Panc1 (cell line): ENCODE measurements around the gene CD44. TPM values are rescaled to one million over a fixed set of nuclear protein-coding genes. Genes with fewer than 3 reads are reported as not detected.

ENCODE experiments used
- ATAC-seq: fragments of 200-7000 bp; cut with Tn5 transposase; 2 replicates; pipeline ENCODE4 v1.9.1; 2020; ENCODE audit warnings: mild to moderate bottlenecking, moderate library complexity
- BruUV-seq: library from RNA; stranded (reverse); fragments of 400-500 nt; replicated peaks from 2 replicates; lab custom pipeline; 2021; lab: Mats Ljungman, UMichigan
- CTCF ChIA-PET: fragments of 300-600 bp; sonication (Branson Sonifier 250); formaldehyde crosslinking; loops from one replicate; lab custom pipeline; 2022; ENCODE audit warnings: antibody characterized with exemption; lab: Charles Lee
- POLR2A ChIA-PET: fragments of 300-600 bp; sonication (Branson Sonifier 250); formaldehyde crosslinking; loops from one replicate; lab custom pipeline; 2022; ENCODE audit warnings: antibody characterized with exemption; lab: Charles Lee
- DNase-seq: peaks from one replicate; pipeline ENCODE4 v3.0.0-alpha.2; 2010; ENCODE audit warnings: low read depth, low spot score
- H3K27ac ChIP-seq: 2 replicates; pipeline ENCODE4 v1.5.1; 2011; ENCODE audit warnings: mild to moderate bottlenecking, low read length, inconsistent platforms
- H3K27me3 ChIP-seq: fragments of 200-500 bp; sonication (Bioruptor generic); 2 replicates; pipeline ENCODE4 v1.6.0; 2014; ENCODE audit warnings: low read length, inconsistent platforms; ENCODE audit not compliant: control insufficient read depth, insufficient read depth
- H3K36me3 ChIP-seq: fragments of 200-500 bp; sonication (Bioruptor generic); 2 replicates; pipeline ENCODE4 v1.5.1; 2014; ENCODE audit warnings: inconsistent platforms, mild to moderate bottlenecking, low read length, moderate library complexity; ENCODE audit not compliant: control insufficient read depth, insufficient read depth
- H3K4me1 ChIP-seq: 2 replicates; pipeline ENCODE4 v1.5.1; 2011; ENCODE audit warnings: inconsistent platforms, mild to moderate bottlenecking, low read length, moderate library complexity; ENCODE audit not compliant: control insufficient read depth, insufficient read depth
- H3K4me3 ChIP-seq, 2 experiments: 2 replicates each; pipeline ENCODE4 v1.5.1; 2011 to 2012; ENCODE audit warnings: low read depth in 2 of 2, low read length in 2 of 2, mild to moderate bottlenecking in 2 of 2, inconsistent platforms in 1 of 2, moderate library complexity in 1 of 2
- H3K9me3 ChIP-seq: fragments of 200-500 bp; sonication (Bioruptor generic); 2 replicates; pipeline ENCODE4 v1.5.1; 2014; ENCODE audit warnings: low read depth, mild to moderate bottlenecking, inconsistent platforms, low read length, moderate library complexity; ENCODE audit not compliant: control insufficient read depth, insufficient read depth
- POLR2AphosphoS5 ChIP-seq: IDR thresholded peaks from 2 replicates; pipeline ENCODE4 v1.6.1; 2012; ENCODE audit warnings: mild to moderate bottlenecking, low read depth, low read length, moderate library complexity
- SIN3A ChIP-seq: IDR thresholded peaks from 2 replicates; pipeline ENCODE4 v1.6.1; 2012; ENCODE audit warnings: low read depth, mild to moderate bottlenecking, low read length, moderate library complexity, borderline replicate concordance; ENCODE audit not compliant: insufficient read depth
- TCF7L2 ChIP-seq: IDR thresholded peaks from 2 replicates; pipeline ENCODE4 v1.6.1; 2011; ENCODE audit warnings: mild to moderate bottlenecking, low read depth, low read length, inconsistent platforms
- in situ Hi-C: cut with HindIII; loops from 2 replicates; pipeline ENCODE4 v1.10.0; 2016; ENCODE audit warnings: low sequenced_read_pairs, low pct_unique_long_range_greater_than_20kb
- intact Hi-C: fragments of 100-400 bp; cut with micrococcal nuclease; formaldehyde crosslinking; loops from one replicate; pipeline ENCODE4 v1.10.0; 2022; ENCODE audit not compliant: unreplicated experiment
- total RNA-seq: library from RNA; stranded (reverse); gene quantifications from one replicate; pipeline ENCODE4 v1.2.1, GENCODE V29; 2021; ENCODE audit not compliant: unreplicated experiment
- TF ChIP-seq, protein P1 (sequence below): fragments of 450-650 bp; IDR thresholded peaks from 2 replicates; pipeline ENCODE4 v1.5.1; 2017; ENCODE audit warnings: mild to moderate bottlenecking
- TF ChIP-seq, protein P2 (sequence below), 2 experiments: IDR thresholded peaks; 2 replicates each; pipeline ENCODE4 v1.6.1; 2011 to 2012; ENCODE audit warnings: low read depth in 2 of 2, control low read depth in 1 of 2, low read length in 1 of 2, mild to moderate bottlenecking in 1 of 2, moderate library complexity in 1 of 2; ENCODE audit not compliant: insufficient read depth in 1 of 2

The CD44 gene
- total RNA-seq, 1 experiment from 2014 or later: 1,819 TPM

DNA sequence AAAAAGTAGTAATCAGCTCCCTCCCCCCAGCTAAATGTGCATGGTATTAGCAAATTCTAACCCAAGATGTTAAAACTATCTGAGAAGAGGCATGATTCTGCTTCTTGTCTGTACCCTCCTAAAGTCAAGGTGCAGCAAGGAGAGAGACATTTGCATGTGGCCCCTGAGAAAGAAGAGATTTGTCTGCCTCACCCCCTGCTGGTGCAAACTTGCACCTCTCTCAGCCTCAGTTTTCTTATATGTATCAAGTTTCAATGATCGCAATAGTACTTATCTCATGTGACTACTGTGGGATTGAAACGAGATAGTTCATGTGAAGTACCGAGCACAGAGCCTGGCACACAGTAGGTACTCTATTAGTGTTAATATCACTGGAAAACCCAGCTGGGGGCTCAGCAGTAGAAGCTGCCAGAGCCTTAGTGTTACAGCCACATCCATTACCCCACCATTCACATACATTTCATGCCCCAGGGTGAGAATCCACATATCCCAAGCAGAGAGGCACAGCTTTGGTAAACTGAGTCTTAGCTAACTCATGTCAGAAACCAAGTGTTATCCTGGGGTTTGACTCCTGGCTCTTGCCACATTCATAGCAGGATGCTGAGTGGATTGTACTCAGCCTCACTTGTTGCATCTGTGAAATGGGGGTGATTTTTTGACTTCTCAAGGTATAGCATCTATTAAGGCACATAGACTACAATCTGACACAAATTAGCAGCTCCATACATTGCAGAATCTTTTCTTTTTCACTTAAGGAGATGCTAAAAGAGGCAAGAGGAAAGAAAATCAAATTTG is 24.9 kb downstream of the CD44 start:
- Histone ChIP-seq H3K27ac (peak overlapping the region; percentile 99), H3K4me1 (peaks cover 100% of the 10 kb centered on the region), H3K4me3 (no peak overlapping the region; a peak in 1 of 4 replicates), H3K36me3 (peaks cover 7% of the 10 kb centered on the region; the same call in 1 of the 2 replicates), H3K27me3 (no peaks in the 10 kb centered on the region), H3K9me3 (no peaks in the 10 kb centered on the region)
- in situ Hi-C loops: no loop called here
- no peak for DNase-seq
- ChIA-PET CTCF (interaction anchor here (0.7 to 1.1 kb wide), 2 partner anchors 204 to 237 kb away, joined by 4 to 5 read pairs; no protein-coding TSS in a partner anchor), POLR2A (interaction anchor here (0.7 kb wide), 1 partner anchor 123 kb away, joined by 3 read pairs; no protein-coding TSS in a partner anchor)
- no TSS peak for BruUV-seq
- intact Hi-C loops: no loop called here
- ATAC-seq: no peak
- TF ChIP-seq TCF7L2: no peak
- no peak for TF ChIP-seq SIN3A
- TF ChIP-seq, protein P1, sequence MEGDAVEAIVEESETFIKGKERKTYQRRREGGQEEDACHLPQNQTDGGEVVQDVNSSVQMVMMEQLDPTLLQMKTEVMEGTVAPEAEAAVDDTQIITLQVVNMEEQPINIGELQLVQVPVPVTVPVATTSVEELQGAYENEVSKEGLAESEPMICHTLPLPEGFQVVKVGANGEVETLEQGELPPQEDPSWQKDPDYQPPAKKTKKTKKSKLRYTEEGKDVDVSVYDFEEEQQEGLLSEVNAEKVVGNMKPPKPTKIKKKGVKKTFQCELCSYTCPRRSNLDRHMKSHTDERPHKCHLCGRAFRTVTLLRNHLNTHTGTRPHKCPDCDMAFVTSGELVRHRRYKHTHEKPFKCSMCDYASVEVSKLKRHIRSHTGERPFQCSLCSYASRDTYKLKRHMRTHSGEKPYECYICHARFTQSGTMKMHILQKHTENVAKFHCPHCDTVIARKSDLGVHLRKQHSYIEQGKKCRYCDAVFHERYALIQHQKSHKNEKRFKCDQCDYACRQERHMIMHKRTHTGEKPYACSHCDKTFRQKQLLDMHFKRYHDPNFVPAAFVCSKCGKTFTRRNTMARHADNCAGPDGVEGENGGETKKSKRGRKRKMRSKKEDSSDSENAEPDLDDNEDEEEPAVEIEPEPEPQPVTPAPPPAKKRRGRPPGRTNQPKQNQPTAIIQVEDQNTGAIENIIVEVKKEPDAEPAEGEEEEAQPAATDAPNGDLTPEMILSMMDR: peak; percentile 59
- peak; percentile 33 for TF ChIP-seq POLR2AphosphoS5
- TF ChIP-seq, protein P2, sequence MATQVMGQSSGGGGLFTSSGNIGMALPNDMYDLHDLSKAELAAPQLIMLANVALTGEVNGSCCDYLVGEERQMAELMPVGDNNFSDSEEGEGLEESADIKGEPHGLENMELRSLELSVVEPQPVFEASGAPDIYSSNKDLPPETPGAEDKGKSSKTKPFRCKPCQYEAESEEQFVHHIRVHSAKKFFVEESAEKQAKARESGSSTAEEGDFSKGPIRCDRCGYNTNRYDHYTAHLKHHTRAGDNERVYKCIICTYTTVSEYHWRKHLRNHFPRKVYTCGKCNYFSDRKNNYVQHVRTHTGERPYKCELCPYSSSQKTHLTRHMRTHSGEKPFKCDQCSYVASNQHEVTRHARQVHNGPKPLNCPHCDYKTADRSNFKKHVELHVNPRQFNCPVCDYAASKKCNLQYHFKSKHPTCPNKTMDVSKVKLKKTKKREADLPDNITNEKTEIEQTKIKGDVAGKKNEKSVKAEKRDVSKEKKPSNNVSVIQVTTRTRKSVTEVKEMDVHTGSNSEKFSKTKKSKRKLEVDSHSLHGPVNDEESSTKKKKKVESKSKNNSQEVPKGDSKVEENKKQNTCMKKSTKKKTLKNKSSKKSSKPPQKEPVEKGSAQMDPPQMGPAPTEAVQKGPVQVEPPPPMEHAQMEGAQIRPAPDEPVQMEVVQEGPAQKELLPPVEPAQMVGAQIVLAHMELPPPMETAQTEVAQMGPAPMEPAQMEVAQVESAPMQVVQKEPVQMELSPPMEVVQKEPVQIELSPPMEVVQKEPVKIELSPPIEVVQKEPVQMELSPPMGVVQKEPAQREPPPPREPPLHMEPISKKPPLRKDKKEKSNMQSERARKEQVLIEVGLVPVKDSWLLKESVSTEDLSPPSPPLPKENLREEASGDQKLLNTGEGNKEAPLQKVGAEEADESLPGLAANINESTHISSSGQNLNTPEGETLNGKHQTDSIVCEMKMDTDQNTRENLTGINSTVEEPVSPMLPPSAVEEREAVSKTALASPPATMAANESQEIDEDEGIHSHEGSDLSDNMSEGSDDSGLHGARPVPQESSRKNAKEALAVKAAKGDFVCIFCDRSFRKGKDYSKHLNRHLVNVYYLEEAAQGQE (IDR thresholded peaks at IDR 0.05; ENCODE audit: insufficient read depth in 1 of 2, low read depth in 2 of 2, low read length in 1 of 2): no peak

DNA sequence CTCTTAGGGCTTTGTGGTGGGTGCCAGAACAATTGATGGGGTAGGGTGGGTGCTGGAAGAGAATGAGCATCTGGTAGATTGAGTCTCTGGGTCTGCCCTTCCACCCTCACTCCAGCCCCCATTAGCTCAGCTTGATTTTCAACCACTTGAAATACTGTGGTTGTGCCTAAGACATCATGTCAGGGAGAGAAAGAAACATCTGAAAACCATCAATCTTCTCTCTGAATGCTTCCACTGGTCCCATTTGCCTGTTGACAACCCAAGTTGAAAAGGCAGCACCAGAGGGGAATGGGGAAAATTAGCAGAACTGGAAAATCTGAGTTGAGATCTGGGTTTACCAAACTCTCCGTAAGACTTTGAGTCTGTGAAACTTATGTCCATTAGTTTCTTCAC is 26.1 kb downstream of the CD44 start:
- in situ Hi-C loops: no loop called here
- ATAC-seq (no peak), DNase-seq (no peak)
- Histone ChIP-seq H3K27me3 (no peaks in the 10 kb centered on the region), H3K4me3 (peak overlapping the region in 1 of 2 experiments; percentile 15; a peak in 1 of 4 replicates), H3K36me3 (peaks cover 13% of the 10 kb centered on the region; the same call in 1 of the 2 replicates), H3K4me1 (peaks cover 100% of the 10 kb centered on the region), H3K27ac (peak overlapping the region; percentile 99), H3K9me3 (no peaks in the 10 kb centered on the region)
- CTCF ChIA-PET: no interaction called here
- TF ChIP-seq POLR2AphosphoS5 (peak; percentile 15; the same call in 1 of the 2 replicates), SIN3A (no peak), TCF7L2 (no peak)
- POLR2A ChIA-PET: no interaction called here
- intact Hi-C loops: no loop called here
- no TSS peak for BruUV-seq
